Measurements from ENCODE around the gene WIZ.

Gene WIZ

DNA sequence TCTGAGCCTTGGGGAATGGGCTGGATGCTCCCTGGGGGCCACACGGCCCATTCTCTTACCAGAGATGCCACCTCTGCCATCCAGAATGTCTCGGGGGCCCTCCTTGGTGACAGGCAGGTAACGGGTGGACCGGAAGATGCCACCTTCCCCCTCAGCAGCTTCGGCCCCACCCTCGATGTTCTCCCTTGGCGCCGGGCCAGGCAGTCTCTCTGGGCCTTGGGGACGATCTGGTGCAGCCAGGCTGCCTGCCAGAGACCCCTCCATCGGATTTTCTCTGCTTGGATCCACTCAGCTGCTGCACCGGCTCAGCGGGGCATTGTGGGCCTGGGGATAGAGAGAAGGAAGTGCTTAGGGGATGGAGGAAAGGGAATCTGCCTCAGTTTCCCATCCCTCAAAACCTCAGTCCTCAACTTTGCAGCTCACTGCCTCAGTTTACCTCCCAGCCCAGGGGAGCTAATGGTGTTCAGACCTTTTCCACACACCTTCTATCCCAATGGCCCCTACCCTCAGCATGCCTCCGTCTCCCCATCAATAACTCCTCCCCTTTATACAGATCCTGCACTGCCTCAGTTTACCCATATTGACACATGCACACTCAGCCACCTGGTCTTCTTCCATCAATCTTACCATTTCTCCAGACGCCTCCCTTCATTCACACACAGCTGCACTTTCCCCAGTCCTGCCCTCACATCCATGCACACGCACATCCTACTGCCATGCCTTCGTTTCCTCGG is 1.5 kb downstream of the WIZ start (continued):
- TF ChIP-seq, protein P1, sequence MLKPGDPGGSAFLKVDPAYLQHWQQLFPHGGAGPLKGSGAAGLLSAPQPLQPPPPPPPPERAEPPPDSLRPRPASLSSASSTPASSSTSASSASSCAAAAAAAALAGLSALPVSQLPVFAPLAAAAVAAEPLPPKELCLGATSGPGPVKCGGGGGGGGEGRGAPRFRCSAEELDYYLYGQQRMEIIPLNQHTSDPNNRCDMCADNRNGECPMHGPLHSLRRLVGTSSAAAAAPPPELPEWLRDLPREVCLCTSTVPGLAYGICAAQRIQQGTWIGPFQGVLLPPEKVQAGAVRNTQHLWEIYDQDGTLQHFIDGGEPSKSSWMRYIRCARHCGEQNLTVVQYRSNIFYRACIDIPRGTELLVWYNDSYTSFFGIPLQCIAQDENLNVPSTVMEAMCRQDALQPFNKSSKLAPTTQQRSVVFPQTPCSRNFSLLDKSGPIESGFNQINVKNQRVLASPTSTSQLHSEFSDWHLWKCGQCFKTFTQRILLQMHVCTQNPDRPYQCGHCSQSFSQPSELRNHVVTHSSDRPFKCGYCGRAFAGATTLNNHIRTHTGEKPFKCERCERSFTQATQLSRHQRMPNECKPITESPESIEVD (tag by site-specific recombination; IDR thresholded peaks at IDR 0.05): no peak
- TF ChIP-seq ZBTB7A (tag by site-specific recombination; IDR thresholded peaks at IDR 0.05; ENCODE audit: low read depth) (no peak), ZNF223 (tag by site-specific recombination; IDR thresholded peaks at IDR 0.05) (no peak), ZFP37 (tag by site-specific recombination; IDR thresholded peaks at IDR 0.05) (0 out of 2 replicates have a peak, but pooled peaks have one; percentile 17), ZNF670 (tag by site-specific recombination; IDR thresholded peaks at IDR 0.05; ENCODE audit: low read depth) (no peak), ZSCAN16 (tag by site-specific recombination; IDR thresholded peaks at IDR 0.05) (no peak), ZBTB20 (tag by site-specific recombination; IDR thresholded peaks at IDR 0.05) (no peak), GFI1B (tag by site-specific recombination; IDR thresholded peaks at IDR 0.05) (no peak), ZEB2 (tag by site-specific recombination; IDR thresholded peaks at IDR 0.05) (no peak), ZNF629 (tag by site-specific recombination; IDR thresholded peaks at IDR 0.05) (no peak), KLF7 (tag by site-specific recombination; IDR thresholded peaks at IDR 0.05; ENCODE audit: borderline replicate concordance) (no peak), ZNF132 (tag by site-specific recombination; IDR thresholded peaks at IDR 0.05; ENCODE audit: borderline replicate concordance) (no peak), ZNF654 (tag by site-specific recombination; IDR thresholded peaks at IDR 0.05; ENCODE audit: low read depth) (no peak), ZNF2 (tag by site-specific recombination; IDR thresholded peaks at IDR 0.05) (0 out of 2 replicates have a peak, but pooled peaks have one; percentile 50), ZBTB48 (tag by site-specific recombination; IDR thresholded peaks at IDR 0.05) (no peak)
- TF ChIP-seq, protein P2, sequence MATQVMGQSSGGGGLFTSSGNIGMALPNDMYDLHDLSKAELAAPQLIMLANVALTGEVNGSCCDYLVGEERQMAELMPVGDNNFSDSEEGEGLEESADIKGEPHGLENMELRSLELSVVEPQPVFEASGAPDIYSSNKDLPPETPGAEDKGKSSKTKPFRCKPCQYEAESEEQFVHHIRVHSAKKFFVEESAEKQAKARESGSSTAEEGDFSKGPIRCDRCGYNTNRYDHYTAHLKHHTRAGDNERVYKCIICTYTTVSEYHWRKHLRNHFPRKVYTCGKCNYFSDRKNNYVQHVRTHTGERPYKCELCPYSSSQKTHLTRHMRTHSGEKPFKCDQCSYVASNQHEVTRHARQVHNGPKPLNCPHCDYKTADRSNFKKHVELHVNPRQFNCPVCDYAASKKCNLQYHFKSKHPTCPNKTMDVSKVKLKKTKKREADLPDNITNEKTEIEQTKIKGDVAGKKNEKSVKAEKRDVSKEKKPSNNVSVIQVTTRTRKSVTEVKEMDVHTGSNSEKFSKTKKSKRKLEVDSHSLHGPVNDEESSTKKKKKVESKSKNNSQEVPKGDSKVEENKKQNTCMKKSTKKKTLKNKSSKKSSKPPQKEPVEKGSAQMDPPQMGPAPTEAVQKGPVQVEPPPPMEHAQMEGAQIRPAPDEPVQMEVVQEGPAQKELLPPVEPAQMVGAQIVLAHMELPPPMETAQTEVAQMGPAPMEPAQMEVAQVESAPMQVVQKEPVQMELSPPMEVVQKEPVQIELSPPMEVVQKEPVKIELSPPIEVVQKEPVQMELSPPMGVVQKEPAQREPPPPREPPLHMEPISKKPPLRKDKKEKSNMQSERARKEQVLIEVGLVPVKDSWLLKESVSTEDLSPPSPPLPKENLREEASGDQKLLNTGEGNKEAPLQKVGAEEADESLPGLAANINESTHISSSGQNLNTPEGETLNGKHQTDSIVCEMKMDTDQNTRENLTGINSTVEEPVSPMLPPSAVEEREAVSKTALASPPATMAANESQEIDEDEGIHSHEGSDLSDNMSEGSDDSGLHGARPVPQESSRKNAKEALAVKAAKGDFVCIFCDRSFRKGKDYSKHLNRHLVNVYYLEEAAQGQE (tag by site-specific recombination; IDR thresholded peaks at IDR 0.05): no peak

DNA sequence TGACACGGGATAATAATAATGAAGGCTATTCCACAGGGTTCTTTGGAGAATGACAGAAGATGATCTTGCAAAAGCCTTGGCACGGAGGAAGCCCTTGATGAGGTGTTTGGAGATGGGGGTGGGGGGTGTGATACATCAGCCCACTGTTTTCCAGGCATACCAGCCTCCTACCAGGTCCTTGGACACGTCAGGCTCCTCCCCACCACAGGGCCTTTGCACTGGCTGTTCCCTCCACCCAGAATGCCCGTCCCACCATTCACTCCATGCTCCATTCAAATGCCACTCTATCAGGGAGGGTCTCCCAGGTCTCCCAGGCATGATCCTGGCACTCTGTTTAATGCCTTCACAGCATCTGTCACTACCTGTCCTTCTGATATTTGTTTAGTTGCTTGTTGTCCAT is 2.7 kb downstream of the WIZ start:
- peaks cover 2% of the 10 kb centered on the region; the same call in 1 of the 2 replicates for H3K4me1 ChIP-seq (ENCODE audit: control insufficient read depth, insufficient read depth, low read length)
- no peak overlapping the region for H3K4me3 ChIP-seq (ENCODE audit: low read depth, low read length)
- H3K9me3 ChIP-seq (ENCODE audit: control insufficient read depth, insufficient read depth, low read depth, low read length): no peaks in the 10 kb centered on the region
- TF ChIP-seq TCF7L2 (IDR thresholded peaks at IDR 0.05; ENCODE audit: borderline replicate concordance, low read depth, low read length) (no peak), ZBTB8A (tag by site-specific recombination; IDR thresholded peaks at IDR 0.05) (no peak), ZNF623 (tag by site-specific recombination; IDR thresholded peaks at IDR 0.05) (peak; percentile 92), ZNF621 (tag by site-specific recombination; IDR thresholded peaks at IDR 0.05) (no peak), HOXD13 (CRISPR knock-in tag; IDR thresholded peaks at IDR 0.05; ENCODE audit: borderline replicate concordance) (no peak), ZNF341 (tag by site-specific recombination; IDR thresholded peaks at IDR 0.05; ENCODE audit: low read depth) (0 out of 2 replicates have a peak, but pooled peaks have one; percentile 16), ZNF514 (tag by site-specific recombination; IDR thresholded peaks at IDR 0.05) (no peak), ZNF221 (tag by site-specific recombination; IDR thresholded peaks at IDR 0.05; ENCODE audit: borderline replicate concordance) (no peak)
- TF ChIP-seq, protein P3, sequence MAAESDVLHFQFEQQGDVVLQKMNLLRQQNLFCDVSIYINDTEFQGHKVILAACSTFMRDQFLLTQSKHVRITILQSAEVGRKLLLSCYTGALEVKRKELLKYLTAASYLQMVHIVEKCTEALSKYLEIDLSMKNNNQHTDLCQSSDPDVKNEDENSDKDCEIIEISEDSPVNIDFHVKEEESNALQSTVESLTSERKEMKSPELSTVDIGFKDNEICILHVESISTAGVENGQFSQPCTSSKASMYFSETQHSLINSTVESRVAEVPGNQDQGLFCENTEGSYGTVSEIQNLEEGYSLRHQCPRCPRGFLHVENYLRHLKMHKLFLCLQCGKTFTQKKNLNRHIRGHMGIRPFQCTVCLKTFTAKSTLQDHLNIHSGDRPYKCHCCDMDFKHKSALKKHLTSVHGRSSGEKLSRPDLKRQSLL (tag by site-specific recombination; IDR thresholded peaks at IDR 0.05): no peak
- peaks cover 0 to 8% of the 10 kb centered on the region in 2 experiments; a peak in 1 of 3 replicates for H3K36me3 ChIP-seq (ENCODE audit: control insufficient read depth in 2 of 2, insufficient read depth in 1 of 2, low read length in 2 of 2)
- ChIA-PET CTCF (interaction anchor here (1.7 kb wide), 1 partner anchor 27 kb away, joined by 5 read pairs; no protein-coding TSS in a partner anchor), POLR2A (interaction anchor here (0.6 kb wide), 1 partner anchor 222 kb away, joined by 5 read pairs; no protein-coding TSS in a partner anchor)
- no peak overlapping the region for H3K27ac ChIP-seq (ENCODE audit: extremely low read depth, low read depth, low read length)

Data from HEK293 (cell line).